Measurements from ENCODE around the gene GPR108. TPM values are rescaled to one million over a fixed set of nuclear protein-coding genes. Genes with fewer than 3 reads are reported as not detected.

The GPR108 gene
- total and polyA plus RNA-seq, 2 of the 13 experiments (the other 11 are each of a cell fraction or from before 2014, with no cell fraction given): 36.4 to 63.0 TPM

- TF ChIP-seq IRF9 (CRISPR knock-in tag; IDR thresholded peaks at IDR 0.05; ENCODE audit: borderline replicate concordance) (no peak), MTA1 (CRISPR knock-in tag; IDR thresholded peaks at IDR 0.05; ENCODE audit: borderline replicate concordance) (no peak), ZNF556 (CRISPR knock-in tag; IDR thresholded peaks at IDR 0.05; ENCODE audit: borderline replicate concordance) (peak; percentile 75; the same call in 1 of the 2 replicates), ZBTB38 (CRISPR knock-in tag; IDR thresholded peaks at IDR 0.05) (0 out of 2 replicates have a peak, but pooled peaks have one; percentile 16), HDAC1 (CRISPR knock-in tag; IDR thresholded peaks at IDR 0.05) (peak; percentile 87), ZNF33B (CRISPR knock-in tag; IDR thresholded peaks at IDR 0.05) (peak; percentile 35; the same call in 1 of the 2 replicates), GRHL1 (CRISPR knock-in tag; conservative IDR thresholded peaks at IDR 0.05) (no peak), ZFP91 (CRISPR knock-in tag; IDR thresholded peaks at IDR 0.05; ENCODE audit: borderline replicate concordance) (no peak), ZBTB7A (CRISPR knock-in tag; IDR thresholded peaks at IDR 0.05) (peak; percentile 72; the same call in 1 of the 2 replicates), ZNF709 (CRISPR knock-in tag; IDR thresholded peaks at IDR 0.05) (no peak), NFIB (CRISPR knock-in tag; IDR thresholded peaks at IDR 0.05; ENCODE audit: borderline replicate concordance) (no peak), PCBP1 (IDR thresholded peaks at IDR 0.05; ENCODE audit: borderline replicate concordance, low read depth, low read length) (no peak), ZNF296 (CRISPR knock-in tag; conservative IDR thresholded peaks at IDR 0.05) (no peak), XBP1 (CRISPR knock-in tag; IDR thresholded peaks at IDR 0.05) (no peak), KIAA2018 (CRISPR knock-in tag; IDR thresholded peaks at IDR 0.05; ENCODE audit: borderline replicate concordance) (no peak), THAP8 (CRISPR knock-in tag; IDR thresholded peaks at IDR 0.05; ENCODE audit: borderline replicate concordance) (no peak)
Measured at GRCh38 chr19:6723108-6723618, 14.2 kb downstream of the GPR108 start (continued).
